ENCODE measurements around the gene TET2. TPM values are rescaled to one million over a fixed set of nuclear protein-coding genes. Genes with fewer than 3 reads are reported as not detected.
"Not testable (repeated sequence)": the region's sequence is repeated elsewhere in the genome, so short reads cannot be mapped to it uniquely, and the experiment has no call there.

Gene TET2
- total RNA-seq, 1 donor from 2014 or later: 29.8 TPM

- DNase-seq (ENCODE audit: low spot score in 2 of 2): no peak
- no peak for FAIRE-seq
Observed at GRCh38 chr4:105277702-105278101, 131.0 kb downstream of the TET2 start.

GRCh38 chr4:105279314-105279713, 132.6 kb downstream of the TET2 start:
- FAIRE-seq (no peak), DNase-seq (ENCODE audit: low spot score in 2 of 2) (no peak)

- FAIRE-seq (no peak), DNase-seq (ENCODE audit: low spot score in 2 of 2) (no peak)
Observed at GRCh38 chr4:105280338-105281123, 133.9 kb downstream of the TET2 start.

- DNase-seq (ENCODE audit: low spot score in 2 of 2) (no peak), FAIRE-seq (no peak)
Observed at GRCh38 chr4:105281124-105281415, 134.4 kb downstream of the TET2 start.

- FAIRE-seq (no peak), DNase-seq (ENCODE audit: low spot score in 2 of 2) (no peak)
Observed at GRCh38 chr4:105282489-105282888, 135.8 kb downstream of the TET2 start.

- FAIRE-seq (no peak), DNase-seq (ENCODE audit: low spot score in 2 of 2) (no peak)
Observed at GRCh38 chr4:105283501-105283900, 136.8 kb downstream of the TET2 start.

- FAIRE-seq (no peak), DNase-seq (ENCODE audit: low spot score in 2 of 2) (no peak)
Observed at GRCh38 chr4:105288121-105288520, 141.4 kb downstream of the TET2 start.

GRCh38 chr4:105291925-105292324, 145.2 kb downstream of the TET2 start:
- FAIRE-seq: no peak
- DNase-seq (ENCODE audit: low spot score in 2 of 2): no peak

GRCh38 chr4:105293360-105293759, 146.7 kb downstream of the TET2 start:
- no peak for FAIRE-seq

GRCh38 chr4:105296672-105297071, 150.0 kb downstream of the TET2 start:
- DNase-seq (ENCODE audit: low spot score in 2 of 2): no peak
- FAIRE-seq: no peak

More at GRCh38 chr4:105293360-105293759, 146.7 kb downstream of the TET2 start:
- no peak for DNase-seq (ENCODE audit: low spot score in 2 of 2)

GRCh38 chr4:105299027-105299426, 152.4 kb downstream of the TET2 start:
- DNase-seq (ENCODE audit: low spot score in 2 of 2); FAIRE-seq: not testable (repeated sequence)

GRCh38 chr4:105304085-105304484, 157.4 kb downstream of the TET2 start:
- FAIRE-seq (no peak), DNase-seq (ENCODE audit: low spot score in 2 of 2) (no peak)

- DNase-seq (ENCODE audit: low spot score in 2 of 2) (no peak), FAIRE-seq (no peak)
Observed at GRCh38 chr4:105305019-105305836, 158.6 kb downstream of the TET2 start.

GRCh38 chr4:105306158-105306781, 159.6 kb downstream of the TET2 start:
- DNase-seq (ENCODE audit: low spot score in 2 of 2) (no peak), FAIRE-seq (no peak)

- DNase-seq (ENCODE audit: low spot score in 2 of 2): no peak
- no peak for FAIRE-seq
Observed at GRCh38 chr4:105306820-105307219, 160.1 kb downstream of the TET2 start.

- no peak for FAIRE-seq
- DNase-seq (ENCODE audit: low spot score in 2 of 2): no peak
Observed at GRCh38 chr4:105318486-105318885, 171.8 kb downstream of the TET2 start.

- FAIRE-seq: no peak
- no peak for DNase-seq (ENCODE audit: low spot score in 2 of 2)
Observed at GRCh38 chr4:105327222-105327621, 180.5 kb downstream of the TET2 start.

GRCh38 chr4:105327956-105328355, 181.3 kb downstream of the TET2 start:
- FAIRE-seq: no peak
- no peak for DNase-seq (ENCODE audit: low spot score in 2 of 2)

GRCh38 chr4:105329081-105329480, 182.4 kb downstream of the TET2 start:
- no peak for DNase-seq (ENCODE audit: low spot score in 2 of 2)
- no peak for FAIRE-seq

Measured in frontal cortex (tissue), 4 donors.